GM18526 (cell line): ENCODE results near the gene DRD4.

ENCODE experiments used
- POLR2A ChIP-seq: IDR thresholded peaks from 3 replicates; pipeline ENCODE4 v1.6.1; 2011; ENCODE audit not compliant: insufficient read length; ENCODE audit errors: extremely low read depth

DRD4 gene

DNA sequence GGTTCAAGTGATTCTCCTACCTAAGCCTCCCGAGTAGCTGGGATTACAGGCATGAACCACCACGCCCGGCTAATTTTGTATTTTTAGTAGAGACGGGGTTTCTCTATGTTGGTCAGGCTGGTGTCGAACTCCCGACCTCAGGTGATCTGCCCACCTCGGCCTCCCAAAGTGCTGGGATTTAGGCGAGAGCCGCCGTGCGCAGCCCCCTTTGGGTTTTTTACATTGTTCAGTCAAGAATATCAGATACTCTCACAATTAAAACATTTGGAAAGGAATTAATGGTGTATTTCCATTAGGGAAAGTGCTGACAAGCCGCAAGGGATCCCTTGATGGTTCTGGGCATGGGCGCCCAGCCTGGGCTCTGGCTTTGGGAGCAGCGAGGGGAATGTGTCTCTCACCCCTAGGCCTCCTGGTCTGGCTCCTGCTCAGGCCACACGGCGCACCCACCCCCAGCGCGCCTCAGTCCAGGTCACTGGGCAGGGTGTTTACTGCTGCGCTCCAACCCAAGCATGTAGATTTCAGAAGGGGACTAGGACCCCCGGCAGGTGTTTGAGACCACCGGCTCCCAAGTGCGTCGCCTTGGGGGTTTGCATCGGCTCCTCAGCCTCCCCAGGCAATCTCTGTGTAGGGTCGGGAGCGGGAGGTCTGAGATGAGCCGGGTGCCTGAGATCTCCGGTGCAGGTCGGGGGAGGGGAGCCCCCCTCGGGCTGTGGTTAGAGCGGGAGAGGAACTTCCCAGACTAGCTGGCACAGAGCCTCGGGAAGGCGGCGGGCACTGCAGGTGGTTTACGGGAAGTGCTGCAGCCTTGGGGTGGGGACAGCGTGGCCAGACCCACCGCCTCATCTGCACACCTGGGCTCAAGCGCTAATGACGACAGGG is 20.5 kb upstream of the DRD4 start:
- TF ChIP-seq POLR2A: no peak

- no peak for TF ChIP-seq POLR2A
These were observed 19.7 kb upstream of the DRD4 start for GRCh38 chr11:617199-617911.

DNA sequence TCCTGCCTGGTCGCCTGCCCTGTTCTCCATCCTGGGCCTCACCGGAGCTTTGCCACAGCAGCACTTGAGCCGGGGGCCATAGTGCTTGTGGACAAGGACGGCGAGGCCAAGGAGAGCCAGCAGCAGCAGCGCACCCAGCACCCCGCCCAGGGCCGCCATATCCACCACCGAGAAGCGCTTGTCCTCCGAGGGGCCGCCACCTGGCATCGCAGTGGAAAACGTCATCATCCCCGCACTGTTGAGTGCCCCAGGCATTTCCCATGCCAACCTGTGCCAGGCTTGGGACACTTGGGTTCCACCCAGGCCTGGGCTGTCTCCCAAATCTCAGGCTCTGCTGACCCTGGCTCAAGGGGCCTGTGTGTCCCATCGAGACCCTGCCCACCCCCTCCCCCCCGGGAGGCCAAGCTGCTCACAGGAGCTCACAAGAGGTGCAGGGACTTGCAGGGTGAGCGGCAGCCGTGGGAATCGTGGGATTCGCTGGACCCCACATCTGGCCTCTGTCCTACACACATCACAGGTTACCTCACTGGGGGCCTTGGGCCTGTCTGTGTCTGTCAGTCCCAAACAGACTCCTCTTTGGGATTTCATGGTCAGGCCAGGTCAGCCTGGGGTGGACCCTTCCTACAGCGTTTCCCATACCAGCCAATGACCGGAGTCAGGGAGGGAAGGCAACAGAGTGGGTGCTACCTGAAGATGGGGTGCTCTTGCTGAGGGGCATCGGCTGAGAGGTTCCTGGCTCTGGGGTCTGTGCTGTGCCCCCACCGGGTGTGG is 19.0 kb upstream of the DRD4 start:
- no peak for TF ChIP-seq POLR2A

GRCh38 chr11:618856-619627 is 18.0 kb upstream of the DRD4 start:
- TF ChIP-seq POLR2A: no peak

GRCh38 chr11:619628-620050 is 17.4 kb upstream of the DRD4 start:
- no peak for TF ChIP-seq POLR2A

- no peak for TF ChIP-seq POLR2A
These were observed 16.9 kb upstream of the DRD4 start for GRCh38 chr11:620201-620600.

DNA sequence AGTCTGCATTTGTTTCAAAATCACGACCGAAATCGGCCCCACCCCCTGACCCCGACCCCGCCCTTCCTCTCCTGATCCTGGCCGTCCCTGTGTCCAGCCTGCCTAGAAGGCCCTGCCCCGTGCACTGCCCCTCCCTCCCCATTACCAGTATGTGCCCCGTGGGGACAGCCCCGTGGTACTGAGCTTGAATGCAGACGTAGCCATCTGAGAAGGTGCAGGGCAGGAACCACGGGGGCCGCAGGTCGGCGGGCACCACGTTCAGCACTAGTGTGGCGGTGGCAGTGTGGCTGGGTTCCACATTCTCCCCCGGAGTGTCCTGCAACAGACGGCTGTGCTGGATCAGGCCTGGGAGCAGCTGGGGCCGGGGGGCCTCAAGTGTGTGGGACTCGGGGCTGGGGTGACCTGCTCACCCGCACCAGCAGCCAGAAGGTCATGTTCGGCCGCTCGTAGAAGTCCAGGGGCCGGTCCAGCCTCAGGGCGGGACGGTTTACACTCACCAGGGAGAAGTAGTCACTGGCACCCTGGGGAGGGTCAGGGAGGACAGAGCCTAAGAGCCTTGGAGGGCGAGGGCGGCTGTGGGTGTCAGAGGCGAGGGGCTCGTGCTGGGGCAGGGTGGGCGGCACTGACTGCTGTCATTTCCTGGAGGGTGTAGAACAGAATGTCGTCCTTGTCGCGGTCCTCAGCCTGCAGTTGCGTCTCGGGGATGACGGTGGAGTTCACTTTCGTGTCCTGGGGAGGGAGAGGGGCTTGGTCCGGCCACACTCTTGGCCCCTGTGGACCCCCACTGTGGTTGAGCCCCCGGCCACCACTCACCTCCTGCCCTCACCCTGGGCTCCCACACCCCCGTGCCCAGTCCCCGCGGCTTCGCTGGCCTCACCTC is 15.9 kb upstream of the DRD4 start:
- TF ChIP-seq POLR2A: no peak

DNA sequence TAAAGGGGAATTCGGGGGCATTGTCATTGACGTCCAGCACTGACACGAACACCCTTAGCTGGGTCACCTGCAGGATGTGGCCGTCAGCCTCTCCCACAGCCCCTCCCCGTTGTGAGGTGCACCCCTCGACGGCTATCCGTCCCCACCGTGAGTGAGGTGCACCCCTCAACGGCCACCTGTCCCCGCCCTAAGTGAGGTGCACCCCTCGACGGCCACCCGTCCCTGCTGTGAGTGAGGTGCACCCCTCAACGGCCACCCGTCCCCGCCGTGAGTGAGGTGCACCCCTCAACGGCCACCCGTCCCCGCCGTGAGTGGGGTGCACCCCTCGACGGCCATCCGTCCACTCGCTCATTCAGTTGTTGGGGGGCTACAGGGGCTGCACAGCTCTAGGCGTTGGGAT is 15.2 kb upstream of the DRD4 start:
- no peak for TF ChIP-seq POLR2A

GRCh38 chr11:623349-623869 is 13.7 kb upstream of the DRD4 start:
- TF ChIP-seq POLR2A: no peak

DNA sequence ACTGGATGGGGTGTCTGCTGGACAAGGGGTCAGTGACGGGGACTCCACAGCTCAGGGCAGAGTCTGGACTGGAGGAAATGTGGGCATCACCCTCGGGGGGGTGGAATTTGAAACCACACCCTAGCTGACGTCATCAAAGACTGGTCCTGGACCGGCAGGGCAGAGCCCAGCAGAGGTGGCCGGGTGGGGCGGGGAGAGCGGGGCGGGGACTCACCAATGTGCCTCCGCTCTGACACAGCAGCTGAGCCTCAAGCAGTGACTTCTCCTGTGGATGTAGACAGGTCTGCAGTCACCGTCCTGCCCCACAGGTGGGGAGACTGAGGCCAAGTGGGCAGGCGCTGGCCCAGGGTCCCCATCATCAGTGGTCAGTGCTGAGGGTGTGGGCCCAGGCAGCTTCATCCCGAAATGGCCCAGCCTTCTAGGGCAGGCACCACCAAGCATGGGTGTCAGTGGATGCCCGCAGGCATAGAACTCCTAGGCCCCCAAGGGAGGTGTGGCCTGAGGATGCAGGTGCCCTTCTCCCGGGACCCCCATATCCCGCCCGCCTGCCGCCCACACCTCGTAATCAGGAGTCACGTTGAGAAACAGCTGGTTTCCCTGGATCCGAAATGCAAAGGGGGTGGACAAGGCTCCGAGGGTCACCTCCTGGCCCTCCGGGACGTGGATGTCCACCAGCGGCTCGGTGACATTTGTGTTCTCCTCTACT is 12.9 kb upstream of the DRD4 start:
- no peak for TF ChIP-seq POLR2A

GRCh38 chr11:624705-625635 is 12.1 kb upstream of the DRD4 start, which contains the start of gene CDHR5:
CDHR5 (minus strand) TSS chr11:624955; CDS start chr11:624902, 53 bp downstream.
- no peak for TF ChIP-seq POLR2A
